KMS-11 (cell line): ENCODE data around the gene RSU1.

ENCODE experiments used
- H2AFZ ChIP-seq: fragments of 200-600 bp; sonication (generic); 2 replicates; pipeline ENCODE4 v1.6.1; 2016; ENCODE audit warnings: antibody characterized with exemption, mixed run types, low read depth
- H3K27ac ChIP-seq: fragments of 200-600 bp; sonication (generic); 2 replicates; pipeline ENCODE4 v1.6.1; 2016; ENCODE audit warnings: mild to moderate bottlenecking, mixed run types
- H3K27me3 ChIP-seq: fragments of 200-600 bp; sonication (generic); 2 replicates; pipeline ENCODE4 v1.6.1; 2017; ENCODE audit warnings: mild to moderate bottlenecking, low read depth, mixed run types, moderate library complexity; ENCODE audit not compliant: insufficient read depth
- H3K36me3 ChIP-seq: fragments of 200-600 bp; sonication (generic); 2 replicates; pipeline ENCODE4 v1.6.1; 2017; ENCODE audit warnings: mild to moderate bottlenecking, mixed run types; ENCODE audit not compliant: insufficient read depth
- H3K4me1 ChIP-seq: fragments of 200-600 bp; sonication (generic); 2 replicates; pipeline ENCODE4 v1.6.1; 2016; ENCODE audit warnings: mild to moderate bottlenecking, low read depth, mixed run types; ENCODE audit not compliant: poor library complexity, severe bottlenecking
- H3K4me2 ChIP-seq: fragments of 200-600 bp; sonication (generic); 2 replicates; pipeline ENCODE4 v1.7.0; 2016; ENCODE audit warnings: mild to moderate bottlenecking, mixed run types
- H3K4me3 ChIP-seq: fragments of 200-600 bp; sonication (generic); IDR thresholded peaks from 2 replicates; pipeline ENCODE4 v1.6.1; 2017; ENCODE audit warnings: low read depth, low read length, mixed read lengths; ENCODE audit not compliant: insufficient read depth
- H3K79me2 ChIP-seq: fragments of 200-600 bp; sonication (generic); 2 replicates; pipeline ENCODE4 v1.6.1; 2016; ENCODE audit warnings: low read depth, mixed run types; ENCODE audit not compliant: insufficient read depth
- H3K9ac ChIP-seq: fragments of 200-600 bp; sonication (generic); 2 replicates; pipeline ENCODE4 v1.6.1; 2016; ENCODE audit warnings: mild to moderate bottlenecking, mixed run types
- H4K20me1 ChIP-seq: fragments of 200-600 bp; sonication (generic); 2 replicates; pipeline ENCODE4 v1.6.1; 2016; ENCODE audit warnings: mild to moderate bottlenecking, mixed run types; ENCODE audit not compliant: insufficient read depth
- TF ChIP-seq, protein P1 (sequence below): fragments of 200-600 bp; sonication (generic); conservative IDR thresholded peaks from 2 replicates; pipeline ENCODE4 v1.6.1; 2017; ENCODE audit warnings: low read depth, mild to moderate bottlenecking, antibody characterized with exemption, low read length, moderate library complexity, mixed read lengths

RSU1 gene

DNA sequence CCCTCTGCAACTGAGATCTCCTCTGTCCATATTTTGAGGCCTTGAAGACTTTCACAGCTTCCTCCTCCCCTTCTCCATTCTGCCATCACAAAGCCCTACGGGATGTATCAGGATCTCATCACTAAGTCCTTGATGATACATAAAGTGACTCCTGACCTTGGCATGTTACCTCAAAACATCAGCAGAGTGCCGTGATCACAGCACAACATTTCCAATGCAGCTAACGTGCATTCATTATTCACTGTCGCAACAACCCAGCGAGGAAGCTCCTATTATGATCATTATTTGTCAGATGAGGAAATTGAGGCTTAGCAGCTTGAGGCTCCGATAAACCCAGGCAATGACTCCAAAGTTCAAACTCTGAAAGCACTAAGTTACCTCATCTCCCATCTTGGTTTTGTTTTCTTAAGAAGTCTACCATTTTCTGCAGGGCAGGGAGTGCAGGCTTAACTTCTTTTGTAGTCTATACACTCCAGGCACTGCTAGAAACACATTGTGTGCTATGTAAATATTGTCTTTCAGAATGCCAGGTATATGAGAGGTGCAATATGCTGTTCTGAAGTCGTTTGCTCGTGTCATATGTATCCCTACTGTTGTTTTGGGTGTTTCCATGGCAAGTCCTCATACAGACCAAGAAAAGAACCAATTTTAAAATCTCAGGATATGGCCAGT is 215.0 kb downstream of the RSU1 start:
- no peaks in the 10 kb centered on the region for H4K20me1 ChIP-seq
- no peaks in the 10 kb centered on the region for H3K79me2 ChIP-seq
- H3K4me1 ChIP-seq, result no peaks in the 10 kb centered on the region
- no peaks in the 10 kb centered on the region for H3K27me3 ChIP-seq
- H3K4me3 ChIP-seq, result no peak overlapping the region
- H3K27ac ChIP-seq, result no peak overlapping the region
- no peaks in the 10 kb centered on the region for H3K36me3 ChIP-seq
- TF ChIP-seq, protein P1, sequence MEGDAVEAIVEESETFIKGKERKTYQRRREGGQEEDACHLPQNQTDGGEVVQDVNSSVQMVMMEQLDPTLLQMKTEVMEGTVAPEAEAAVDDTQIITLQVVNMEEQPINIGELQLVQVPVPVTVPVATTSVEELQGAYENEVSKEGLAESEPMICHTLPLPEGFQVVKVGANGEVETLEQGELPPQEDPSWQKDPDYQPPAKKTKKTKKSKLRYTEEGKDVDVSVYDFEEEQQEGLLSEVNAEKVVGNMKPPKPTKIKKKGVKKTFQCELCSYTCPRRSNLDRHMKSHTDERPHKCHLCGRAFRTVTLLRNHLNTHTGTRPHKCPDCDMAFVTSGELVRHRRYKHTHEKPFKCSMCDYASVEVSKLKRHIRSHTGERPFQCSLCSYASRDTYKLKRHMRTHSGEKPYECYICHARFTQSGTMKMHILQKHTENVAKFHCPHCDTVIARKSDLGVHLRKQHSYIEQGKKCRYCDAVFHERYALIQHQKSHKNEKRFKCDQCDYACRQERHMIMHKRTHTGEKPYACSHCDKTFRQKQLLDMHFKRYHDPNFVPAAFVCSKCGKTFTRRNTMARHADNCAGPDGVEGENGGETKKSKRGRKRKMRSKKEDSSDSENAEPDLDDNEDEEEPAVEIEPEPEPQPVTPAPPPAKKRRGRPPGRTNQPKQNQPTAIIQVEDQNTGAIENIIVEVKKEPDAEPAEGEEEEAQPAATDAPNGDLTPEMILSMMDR, result no peak
- no peak overlapping the region for H3K4me2 ChIP-seq
- H2AFZ ChIP-seq, result no peak overlapping the region
- no peak overlapping the region for H3K9ac ChIP-seq

DNA sequence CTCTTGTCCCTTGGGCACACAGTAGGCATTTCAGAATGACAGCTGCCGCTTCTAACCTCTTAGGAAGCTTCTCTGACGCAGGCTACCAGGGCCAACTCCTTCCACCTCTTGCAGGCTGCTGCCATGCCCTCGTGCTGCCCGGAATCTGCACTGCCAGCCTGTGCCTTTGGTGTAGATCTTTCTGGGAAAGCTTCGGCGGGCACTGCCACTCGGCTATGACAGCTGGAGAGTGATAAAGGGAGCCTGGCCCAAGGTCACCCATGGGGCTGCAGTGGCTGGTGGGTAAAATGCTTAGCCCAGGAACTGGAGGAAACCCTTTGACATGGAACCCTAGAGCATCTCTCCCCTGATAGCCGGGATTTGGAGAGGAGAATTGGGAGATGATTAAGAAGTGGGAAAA is 217.6 kb downstream of the RSU1 start:
- Histone ChIP-seq H3K27ac (no peak overlapping the region), H3K4me3 (no peak overlapping the region), H3K27me3 (no peaks in the 10 kb centered on the region), H3K4me2 (no peak overlapping the region), H3K9ac (no peak overlapping the region), H2AFZ (no peak overlapping the region), H3K4me1 (no peaks in the 10 kb centered on the region), H3K36me3 (no peaks in the 10 kb centered on the region), H3K79me2 (no peaks in the 10 kb centered on the region), H4K20me1 (no peaks in the 10 kb centered on the region)
- TF ChIP-seq, protein P1, result no peak

DNA sequence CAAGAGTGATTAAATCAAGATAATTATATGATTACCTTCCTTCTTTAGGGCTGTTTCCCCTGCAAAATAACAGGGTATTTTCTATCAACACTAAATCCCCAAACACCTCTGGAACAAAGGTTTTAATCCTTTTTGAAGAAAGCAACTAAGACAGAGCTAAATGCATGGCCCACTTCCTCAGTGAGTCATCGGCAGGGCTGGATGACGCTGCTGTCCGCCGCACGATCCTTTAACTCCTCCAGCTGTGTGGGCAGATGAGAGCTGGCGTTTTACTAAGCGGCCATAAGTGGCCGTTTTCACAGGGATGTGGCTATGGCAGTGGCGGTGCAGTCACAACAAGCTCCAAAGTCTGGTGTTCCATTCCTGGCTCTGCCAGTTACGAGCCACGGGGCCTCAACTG is 219.6 kb downstream of the RSU1 start:
- Histone ChIP-seq H3K9ac (no peak overlapping the region), H3K27ac (no peak overlapping the region), H3K27me3 (no peaks in the 10 kb centered on the region), H3K4me1 (no peaks in the 10 kb centered on the region), H3K36me3 (no peaks in the 10 kb centered on the region), H3K4me3 (no peak overlapping the region), H2AFZ (no peak overlapping the region), H3K4me2 (no peak overlapping the region), H3K79me2 (no peaks in the 10 kb centered on the region), H4K20me1 (no peaks in the 10 kb centered on the region)
- TF ChIP-seq, protein P1, result no peak

DNA sequence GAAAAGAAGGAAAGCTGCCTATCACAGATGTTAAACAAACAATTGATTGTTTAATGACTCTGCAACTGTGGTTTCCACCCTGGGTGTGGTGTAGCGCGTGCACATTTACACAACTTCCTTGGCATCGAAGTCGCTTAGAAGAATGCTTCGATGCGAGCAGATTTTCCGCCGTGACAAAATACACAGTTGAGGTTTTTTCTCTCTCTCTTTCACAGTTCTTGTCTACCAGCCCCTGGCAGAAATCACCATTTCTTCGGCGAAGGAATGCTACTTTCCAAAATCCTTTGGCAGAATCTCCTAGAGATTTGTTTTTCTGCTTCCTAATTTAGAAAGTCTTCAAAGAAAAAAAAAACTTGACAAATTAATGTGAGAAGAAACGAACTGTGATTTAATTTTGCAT is 224.8 kb downstream of the RSU1 start:
- Histone ChIP-seq H3K4me1 (no peaks in the 10 kb centered on the region), H3K79me2 (no peaks in the 10 kb centered on the region), H3K36me3 (no peaks in the 10 kb centered on the region), H4K20me1 (no peaks in the 10 kb centered on the region), H3K9ac (no peak overlapping the region), H3K4me3 (no peak overlapping the region), H3K27me3 (no peaks in the 10 kb centered on the region), H3K4me2 (no peak overlapping the region), H2AFZ (no peak overlapping the region), H3K27ac (no peak overlapping the region)
- TF ChIP-seq, protein P1, result no peak
